Stimulated activated CD8-positive, alpha-beta memory T cell treated with anti-CD3 and anti-CD28 coated beads, Interleukin-7, amount 100 ng/mL, for 1 hour (primary cell): Measurements from ENCODE around the gene MUC2.
A peak's percentile ranks its signal among the peaks of the same experiment; 100 is the strongest.

Source experiments
- DNase-seq, 2 donors: peaks; one replicate each; pipeline ENCODE4 v3.0.0-alpha.2; 2020; ENCODE audit warnings: low read depth in 2 of 2

The MUC2 gene

GRCh38 chr11:1036931-1037330, 37.7 kb upstream of the MUC2 start:
- no peak for DNase-seq

GRCh38 chr11:1037506-1038055, 37.1 kb upstream of the MUC2 start:
- no peak for DNase-seq

GRCh38 chr11:1038361-1038760, 36.3 kb upstream of the MUC2 start:
- DNase-seq: no peak

GRCh38 chr11:1038921-1039320, 35.8 kb upstream of the MUC2 start:
- DNase-seq: no peak

GRCh38 chr11:1039481-1040427, 34.9 kb upstream of the MUC2 start:
- no peak for DNase-seq

- DNase-seq: no peak
Measured at GRCh38 chr11:1040428-1041148, 34.1 kb upstream of the MUC2 start.

DNA sequence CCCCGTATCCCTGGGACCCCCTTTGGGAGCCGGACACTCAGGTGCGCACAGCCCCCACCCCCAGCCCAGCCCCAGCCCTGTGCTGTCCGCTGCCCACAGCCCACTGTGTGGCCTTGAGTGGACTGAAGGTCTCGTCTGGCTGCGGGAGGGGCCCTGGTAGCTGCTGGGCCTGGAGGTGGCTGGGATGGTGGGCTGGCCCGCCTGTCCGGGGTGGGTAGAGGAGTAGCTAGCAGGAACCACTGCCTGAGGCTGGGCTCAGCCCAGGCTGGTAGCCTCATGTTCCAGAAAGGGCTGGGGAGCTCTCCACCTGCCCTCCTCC, 33.6 kb upstream of the MUC2 start:
- no peak for DNase-seq

DNA sequence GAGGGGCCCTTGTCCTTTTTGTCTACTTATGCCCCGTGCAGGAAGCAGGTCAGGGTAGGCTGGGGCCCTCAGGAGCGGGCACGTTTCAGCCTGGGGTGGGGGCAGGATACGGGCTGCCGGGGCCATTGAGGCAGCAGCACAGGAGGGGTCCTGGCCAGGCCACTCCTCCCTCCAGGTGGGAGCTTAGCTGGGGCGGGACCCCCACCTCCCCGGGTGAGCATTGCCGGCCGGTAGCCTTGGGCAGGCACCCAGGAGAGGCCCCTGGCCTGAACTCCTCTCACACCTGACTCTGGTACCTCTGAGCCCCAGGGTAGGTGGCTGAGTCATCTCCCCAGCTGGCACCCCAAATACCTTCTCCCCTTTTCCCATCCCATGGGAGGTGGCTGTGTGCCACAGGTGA, 33.2 kb upstream of the MUC2 start:
- DNase-seq: no peak

DNA sequence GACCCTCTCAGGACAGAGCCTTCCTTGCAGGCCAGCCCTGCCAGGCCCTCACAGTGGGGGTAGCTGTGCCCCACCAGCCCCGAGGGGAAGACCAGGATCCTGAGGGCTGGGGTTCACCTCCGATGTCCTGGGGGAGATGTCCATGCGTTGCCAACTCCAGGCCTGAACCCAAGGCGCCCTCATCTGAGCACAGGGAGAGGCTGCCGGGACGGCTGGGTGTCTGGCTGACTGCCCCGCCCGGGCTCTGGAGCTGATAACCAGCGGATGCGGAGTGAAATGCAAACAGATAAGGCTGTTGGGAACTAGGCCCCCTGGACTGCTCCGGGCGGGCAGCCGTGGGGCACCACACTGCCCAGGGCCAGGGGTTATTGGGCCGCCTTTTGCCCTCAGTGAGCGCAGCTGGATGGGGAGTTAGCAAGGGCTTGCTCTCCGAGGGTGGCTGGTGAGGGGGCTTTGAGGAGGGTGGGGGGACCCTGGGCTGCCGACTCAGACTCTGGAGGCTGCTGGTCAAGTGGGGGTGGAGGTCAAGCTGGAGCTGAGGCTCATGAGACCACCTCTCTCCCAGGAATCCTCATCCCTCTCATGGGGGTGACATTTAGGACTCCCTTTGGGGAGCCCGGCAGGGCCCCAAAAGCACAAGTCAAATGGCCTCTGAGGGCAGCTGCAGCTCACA, 32.6 kb upstream of the MUC2 start:
- no peak for DNase-seq

DNA sequence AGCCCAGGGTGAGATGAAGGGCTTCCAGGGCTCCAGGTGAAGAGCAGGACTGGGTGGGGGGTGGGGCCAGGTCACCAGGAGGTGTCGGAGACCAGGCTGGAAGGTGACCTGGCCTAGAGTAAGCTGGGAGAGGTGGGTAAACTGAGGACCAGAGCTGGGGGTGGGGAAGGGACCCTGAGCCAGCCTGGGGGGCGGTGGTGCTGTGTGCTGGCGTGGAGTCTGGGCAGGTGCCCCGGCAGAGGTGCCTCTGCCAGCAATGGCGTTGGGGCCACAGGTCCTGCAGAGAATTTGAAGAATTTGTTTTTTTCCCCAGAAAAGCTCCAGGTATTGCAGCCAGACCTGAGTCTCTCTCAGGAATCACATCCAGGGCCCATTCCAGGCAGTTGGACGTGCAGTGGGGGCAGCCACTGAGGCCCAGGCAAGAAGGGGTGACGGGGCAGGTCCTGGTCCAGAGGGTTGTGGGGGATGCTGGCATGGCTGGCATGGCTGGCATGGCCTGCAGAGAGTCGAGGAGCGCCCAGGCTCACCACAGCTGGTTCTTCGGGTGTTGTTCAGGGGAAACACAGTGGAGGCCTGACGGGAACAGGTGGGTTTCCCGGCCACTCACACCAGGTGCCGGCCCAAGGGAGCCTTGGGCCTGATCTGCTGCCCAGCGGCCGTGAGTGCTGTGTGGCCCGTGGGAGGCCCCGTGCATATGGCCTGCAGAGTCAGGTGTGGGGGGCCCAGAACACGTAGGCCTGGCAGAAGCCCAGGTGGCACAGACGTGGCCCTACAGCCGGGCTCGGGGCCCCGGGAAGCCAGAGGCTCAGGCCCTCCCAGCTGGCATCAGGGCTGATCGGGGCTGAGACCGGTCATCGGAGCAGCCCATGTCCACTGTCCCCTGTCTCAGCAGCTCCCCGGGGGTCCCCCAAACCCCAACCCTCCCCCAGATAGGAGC, 31.8 kb upstream of the MUC2 start:
- no peak for DNase-seq

DNA sequence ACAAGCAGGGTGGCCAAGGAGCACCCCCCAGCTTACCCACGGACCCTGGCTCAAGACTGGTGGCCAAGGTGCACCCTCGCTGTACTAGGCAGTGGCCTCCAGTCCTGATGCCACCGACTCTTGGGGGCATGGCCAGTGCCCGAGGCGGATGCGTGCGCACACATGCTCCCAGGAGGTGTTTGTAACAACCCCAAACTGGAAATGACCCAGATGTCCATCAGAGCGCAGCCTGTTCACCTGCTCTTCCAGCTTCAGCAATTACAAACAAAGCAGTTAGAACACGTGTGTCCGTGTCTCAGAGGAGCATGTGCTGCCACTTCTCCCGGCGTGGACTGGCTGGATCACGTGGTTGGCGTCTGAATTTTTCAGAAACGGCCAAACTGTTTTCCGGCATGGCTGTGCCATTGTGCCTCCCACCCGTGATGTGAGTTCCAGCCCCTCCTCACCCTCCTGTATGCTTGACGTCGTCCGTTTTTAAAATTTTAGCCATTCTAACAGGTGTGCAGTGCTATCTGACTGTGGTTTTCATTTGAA, 31.0 kb upstream of the MUC2 start:
- no peak for DNase-seq

DNA sequence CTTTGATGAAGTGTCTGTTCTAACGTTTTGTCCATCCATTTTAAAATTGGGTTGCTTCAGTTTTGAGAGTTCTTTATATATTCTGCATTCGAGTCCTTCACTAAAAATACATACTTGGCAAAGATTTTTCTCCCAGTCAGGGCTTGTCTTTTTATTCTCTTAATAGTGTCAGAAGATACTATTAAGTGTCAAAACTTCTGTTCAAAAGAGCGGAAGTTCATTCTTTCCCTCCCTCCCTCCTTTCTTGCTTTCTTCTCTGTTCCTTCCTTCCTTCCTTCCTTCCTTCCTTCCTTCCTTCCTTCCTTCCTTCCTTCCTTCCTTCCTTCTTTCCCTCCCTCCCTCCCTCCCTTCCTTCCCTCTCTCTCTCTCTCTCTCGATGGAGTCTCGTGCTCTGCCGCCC, 30.5 kb upstream of the MUC2 start:
- DNase-seq: no peak

GRCh38 chr11:1047595-1048156, 27.0 kb upstream of the MUC2 start:
- DNase-seq: no peak

GRCh38 chr11:1048375-1049070, 26.2 kb upstream of the MUC2 start:
- no peak for DNase-seq

DNA sequence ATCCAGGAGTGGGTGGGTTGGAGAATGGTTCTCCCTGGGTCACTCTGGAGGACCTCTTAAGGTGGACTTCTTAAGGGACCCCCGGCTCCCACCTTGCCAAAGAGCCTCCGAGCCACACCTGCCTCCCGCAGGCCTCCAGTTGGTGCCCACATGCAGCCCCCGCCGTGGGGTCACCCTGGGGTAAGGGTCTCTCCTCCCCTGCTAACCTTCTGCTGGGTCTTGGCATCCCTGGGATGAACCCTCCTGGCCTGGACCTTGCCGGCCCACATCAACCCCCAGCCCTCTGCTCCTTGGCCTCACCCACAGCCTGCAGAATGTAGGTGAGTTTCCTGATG, 25.6 kb upstream of the MUC2 start:
- no peak for DNase-seq

GRCh38 chr11:1049431-1049891, 25.2 kb upstream of the MUC2 start:
- DNase-seq: no peak

DNA sequence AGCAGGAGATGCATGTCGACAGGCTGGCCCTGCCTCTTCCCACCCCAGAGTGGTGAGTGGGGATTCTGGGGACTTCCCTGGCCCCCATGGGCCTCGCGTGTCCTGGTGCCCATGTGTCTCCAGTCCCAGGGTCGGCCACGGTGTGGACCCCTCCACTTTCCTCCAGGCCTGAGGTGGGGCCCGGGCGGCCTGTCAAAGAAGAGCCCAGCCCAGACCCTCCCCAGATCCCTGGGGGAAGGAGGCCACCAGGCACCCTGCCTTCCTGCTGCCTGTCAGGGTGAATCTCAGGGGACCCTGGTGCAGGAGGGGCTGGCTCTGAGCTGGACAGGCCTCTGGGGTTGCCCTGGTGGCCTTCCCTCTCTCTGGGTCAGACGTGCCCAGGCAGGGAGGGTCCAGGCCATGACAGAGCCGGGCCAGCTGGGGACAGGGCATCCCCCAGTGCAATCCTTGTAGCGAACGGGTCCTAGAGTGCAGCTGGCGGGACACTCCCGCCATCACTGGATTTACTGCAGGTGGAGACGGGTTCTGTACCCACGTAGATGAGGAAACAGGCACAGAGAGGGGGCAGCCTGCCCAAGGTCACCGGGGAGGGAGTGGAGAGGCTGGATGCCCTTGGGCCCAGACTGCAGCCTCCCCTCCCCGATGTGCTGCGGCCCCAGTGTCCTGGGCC, 24.6 kb upstream of the MUC2 start:
- no peak for DNase-seq

DNA sequence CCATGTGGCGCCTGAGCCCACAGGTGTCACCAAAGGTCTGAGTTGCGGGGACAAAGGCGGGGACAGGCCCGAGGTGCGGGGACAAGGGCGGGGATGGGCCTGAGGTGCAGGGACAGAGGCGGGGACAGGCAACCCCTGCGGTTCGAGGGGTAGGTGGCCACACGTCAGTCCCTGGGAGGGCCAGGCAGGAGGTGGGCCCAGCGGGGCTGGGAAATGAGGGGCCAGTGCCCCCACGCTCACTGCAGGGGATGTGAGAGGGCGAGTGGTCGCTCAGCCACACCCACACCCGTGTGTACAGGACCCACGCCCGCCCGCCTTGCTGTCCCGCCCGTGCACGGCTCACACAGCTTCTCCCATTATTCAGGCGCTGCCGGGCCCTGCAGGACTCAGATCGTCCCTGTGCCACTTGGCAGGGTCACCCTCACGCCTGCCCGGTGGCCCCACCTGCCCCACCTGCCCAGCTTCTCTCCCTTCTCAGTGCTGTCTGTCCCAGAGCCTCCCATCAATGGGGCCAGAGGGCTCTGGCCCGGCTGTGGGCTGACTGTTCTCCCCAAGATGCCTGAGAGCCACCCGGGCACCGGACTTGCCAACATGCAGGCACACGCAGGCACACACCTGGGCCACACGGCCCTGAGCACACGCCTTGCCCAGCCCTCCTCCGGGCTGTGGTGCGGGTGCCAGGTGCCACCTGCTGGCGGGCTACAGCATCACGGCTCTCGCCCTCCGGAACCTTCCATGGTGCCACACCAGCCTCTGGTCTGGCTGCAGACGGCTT, 23.9 kb upstream of the MUC2 start:
- peak; percentile 44 to 49 for DNase-seq
